WTC11 (cell line): ENCODE measurements around the gene LAPTM4A. TPM values are rescaled to one million over a fixed set of nuclear protein-coding genes. Genes with fewer than 3 reads are reported as not detected.

Source experiments
- ATAC-seq: fragments of 200-7000 bp; cut with Tn5 transposase; 2 replicates; pipeline ENCODE4 v1.10.0; 2021; ENCODE audit warnings: mild to moderate bottlenecking, moderate library complexity
- CTCF ChIA-PET: fragments of 300-600 bp; sonication (Branson Sonifier 250); formaldehyde crosslinking; loops from one replicate; lab custom pipeline; 2021; ENCODE audit warnings: antibody characterized with exemption; lab: Charles Lee
- POLR2A ChIA-PET: fragments of 350-600 bp; sonication (Branson Sonifier 250); formaldehyde crosslinking; loops from one replicate; lab custom pipeline; 2021; ENCODE audit warnings: antibody characterized with exemption; lab: Charles Lee
- DNase-seq: peaks from one replicate; pipeline ENCODE4 v3.0.0; 2021; ENCODE audit warnings: low spot score
- H3K27ac Mint-ChIP-seq: 2 replicates; pipeline ENCODE4 v1.8.0; 2021; ENCODE audit warnings: mixed read lengths
- H3K27me3 Mint-ChIP-seq: 2 replicates; pipeline ENCODE4 v1.8.0; 2021; ENCODE audit warnings: low read depth, mild to moderate bottlenecking, moderate library complexity, mixed read lengths
- H3K36me3 Mint-ChIP-seq: 2 replicates; pipeline ENCODE4 v1.8.0; 2021; ENCODE audit warnings: mixed read lengths
- H3K4me1 Mint-ChIP-seq: 2 replicates; pipeline ENCODE4 v1.8.0; 2022; ENCODE audit warnings: mixed read lengths
- H3K4me3 Mint-ChIP-seq: 2 replicates; pipeline ENCODE4 v1.8.0; 2021; ENCODE audit warnings: mild to moderate bottlenecking, moderate library complexity, mixed read lengths
- H3K9me3 Mint-ChIP-seq: 2 replicates; pipeline ENCODE4 v1.8.0; 2021; ENCODE audit warnings: mixed read lengths
- CREM ChIP-seq: sonication (generic); formaldehyde crosslinking; IDR thresholded peaks from 2 replicates; pipeline ENCODE4 v1.8.1; 2022; ENCODE audit warnings: mild to moderate bottlenecking, missing genetic modification reagents, moderate library complexity
- IRF1 ChIP-seq: sonication (generic); formaldehyde crosslinking; IDR thresholded peaks from 2 replicates; pipeline ENCODE4 v1.8.0; 2023; ENCODE audit warnings: missing genetic modification reagents
- JUN ChIP-seq: sonication (generic); formaldehyde crosslinking; IDR thresholded peaks from 2 replicates; pipeline ENCODE4 v1.8.0; 2023; ENCODE audit warnings: mild to moderate bottlenecking, missing genetic modification reagents
- NFE2L1 ChIP-seq: sonication (generic); formaldehyde crosslinking; IDR thresholded peaks from 2 replicates; pipeline ENCODE4 v1.8.1; 2023; ENCODE audit warnings: missing genetic modification reagents
- NFYB ChIP-seq: sonication (generic); formaldehyde crosslinking; conservative IDR thresholded peaks from 2 replicates; pipeline ENCODE4 v1.8.0; 2022; ENCODE audit warnings: low read depth, missing genetic modification reagents
- RORB ChIP-seq: fragments of 250-450 bp; sonication (Bioruptor Pico); IDR thresholded peaks from 2 replicates; pipeline ENCODE4 v1.9.0; 2021; ENCODE audit warnings: mild to moderate bottlenecking
- SOX15 ChIP-seq: fragments of 250-450 bp; sonication (Bioruptor Pico); IDR thresholded peaks from 2 replicates; pipeline ENCODE4 v1.9.0; 2021; ENCODE audit warnings: mild to moderate bottlenecking
- SP1 ChIP-seq: sonication (generic); formaldehyde crosslinking; conservative IDR thresholded peaks from 2 replicates; pipeline ENCODE4 v1.8.1; 2022; ENCODE audit warnings: missing genetic modification reagents
- STAT6 ChIP-seq: sonication (generic); formaldehyde crosslinking; conservative IDR thresholded peaks from 2 replicates; pipeline ENCODE4 v1.8.1; 2023; ENCODE audit warnings: mild to moderate bottlenecking, low read depth, missing genetic modification reagents, moderate library complexity
- ZBTB21 ChIP-seq: sonication (generic); formaldehyde crosslinking; IDR thresholded peaks from 2 replicates; pipeline ENCODE4 v1.8.1; 2023; ENCODE audit warnings: mild to moderate bottlenecking, missing genetic modification reagents, borderline replicate concordance
- ZNF423 ChIP-seq: fragments of 250-450 bp; sonication (Bioruptor Pico); IDR thresholded peaks from 2 replicates; pipeline ENCODE4 v2.1.2; 2022; ENCODE audit warnings: mild to moderate bottlenecking, moderate library complexity
- ZNF532 ChIP-seq: fragments of 250-450 bp; sonication (Bioruptor Pico); IDR thresholded peaks from 2 replicates; pipeline ENCODE4 v1.9.0; 2021; ENCODE audit warnings: mild to moderate bottlenecking, borderline replicate concordance
- total RNA-seq: library from RNA; stranded (reverse); gene quantifications from 3 replicates; pipeline ENCODE4 v1.2.3, GENCODE V29; 2021
- TF ChIP-seq, protein P1 (sequence below): fragments of 250-450 bp; sonication (Bioruptor Pico); IDR thresholded peaks from 2 replicates; pipeline ENCODE4 v1.9.0; 2021; ENCODE audit warnings: mild to moderate bottlenecking

LAPTM4A gene
- total RNA-seq, 1 experiment from 2014 or later, result 163 TPM

DNA sequence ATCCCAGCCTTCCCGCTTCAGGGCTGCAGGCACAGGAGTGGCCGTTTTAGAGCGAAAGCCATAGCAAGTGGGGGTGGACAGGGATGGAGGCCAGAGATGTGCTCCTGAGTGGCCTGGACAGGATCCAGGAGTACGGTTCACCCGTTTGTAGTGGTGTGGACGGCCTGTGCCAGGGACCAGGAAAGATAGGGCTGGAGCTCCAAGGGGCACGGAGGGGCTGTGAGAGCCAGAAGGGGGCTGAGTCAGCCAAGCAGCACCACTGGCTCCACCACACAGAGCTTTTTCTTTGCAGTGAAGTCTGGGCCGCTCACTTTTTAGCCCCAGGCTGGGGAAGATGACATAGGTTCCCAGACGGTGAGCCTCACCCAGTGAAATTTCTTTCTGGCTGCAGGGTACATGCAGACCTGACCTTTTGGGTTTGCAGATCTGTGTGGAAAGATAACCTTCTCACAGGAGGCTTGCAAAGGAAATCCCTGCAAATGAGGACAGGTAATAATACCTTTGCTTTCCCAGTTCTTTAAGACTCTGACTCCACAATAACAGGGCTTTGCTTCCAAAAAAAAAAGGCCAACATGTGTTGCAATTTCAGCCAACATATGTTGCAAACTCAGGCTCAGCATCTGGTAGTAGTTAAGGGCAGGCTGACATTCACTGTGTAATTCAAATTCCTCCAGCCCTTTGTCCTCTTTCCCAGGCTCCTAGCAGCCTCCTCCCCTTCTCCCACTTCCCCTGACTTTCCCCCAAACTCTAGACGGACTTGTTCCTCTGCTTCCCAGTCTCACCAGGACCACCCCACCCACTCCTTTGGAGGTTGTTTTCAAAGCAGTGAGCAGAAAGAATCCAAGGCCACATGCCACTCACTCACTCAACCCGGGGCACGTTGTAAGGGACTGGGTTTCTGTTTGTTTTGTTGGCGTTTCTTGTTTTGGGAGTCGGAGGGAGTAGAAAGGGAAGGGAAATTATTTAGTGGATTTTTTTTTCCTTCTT lies 20.3 kb upstream of the LAPTM4A start:
- H3K27ac Mint-ChIP-seq, result peak overlapping the region; percentile 92
- TF ChIP-seq RORB (CRISPR knock-in tag) (no peak), ZBTB21 (CRISPR knock-in tag) (no peak), JUN (no peak), ZNF423 (CRISPR knock-in tag) (no peak), NFYB (CRISPR knock-in tag) (no peak), CREM (no peak), STAT6 (CRISPR knock-in tag) (no peak), SP1 (CRISPR knock-in tag) (no peak)
- no peaks in the 10 kb centered on the region; the same call in 1 of the 2 replicates for H3K27me3 Mint-ChIP-seq
- peaks cover 15% of the 10 kb centered on the region for H3K9me3 Mint-ChIP-seq
- ChIA-PET CTCF (interaction anchor here (0.6 to 1.4 kb wide), 4 partner anchors 10 to 273 kb away, joined by 3 to 6 read pairs (median 4); partner anchors contain the start of gene LAPTM4A), POLR2A (interaction anchor here (1.3 kb wide), 1 partner anchor 20 kb away, joined by 5 read pairs; the partner anchor contains the start of gene LAPTM4A)
- H3K4me3 Mint-ChIP-seq, result no peak overlapping the region; the same call in 1 of the 2 replicates
- DNase-seq (no peak), ATAC-seq (peak; percentile 87)
- 0 out of 2 replicates have a peak, but pooled peaks cover 2% of the 10 kb centered on the region for H3K36me3 Mint-ChIP-seq
- H3K4me1 Mint-ChIP-seq, result peaks cover 17% of the 10 kb centered on the region

DNA sequence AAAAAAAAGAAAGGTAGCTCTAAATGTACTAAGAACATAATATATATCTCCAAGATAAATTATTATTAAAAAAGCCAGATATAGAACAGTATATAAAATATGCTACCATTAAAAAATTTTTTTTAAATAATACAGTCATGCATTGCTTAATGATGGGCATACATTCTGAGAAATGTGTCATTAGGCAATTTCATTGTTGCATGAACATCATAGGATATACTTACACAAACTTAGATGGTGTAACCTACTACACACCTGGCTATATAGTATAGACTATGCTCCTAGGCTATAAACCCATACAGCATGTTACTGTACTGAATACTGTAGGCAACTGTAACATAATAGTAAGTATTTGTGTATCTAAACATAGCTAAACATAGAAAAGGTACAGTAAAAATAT lies 18.3 kb upstream of the LAPTM4A start:
- ChIA-PET POLR2A (interaction anchor here (1.3 kb wide), 1 partner anchor 18 kb away, joined by 5 read pairs; the partner anchor contains the start of gene LAPTM4A), CTCF (no interaction called here)
- 0 out of 2 replicates have a peak, but pooled peaks cover 2% of the 10 kb centered on the region for H3K36me3 Mint-ChIP-seq
- no peak for ATAC-seq
- H3K4me3 Mint-ChIP-seq, result no peak overlapping the region
- TF ChIP-seq, protein P1, sequence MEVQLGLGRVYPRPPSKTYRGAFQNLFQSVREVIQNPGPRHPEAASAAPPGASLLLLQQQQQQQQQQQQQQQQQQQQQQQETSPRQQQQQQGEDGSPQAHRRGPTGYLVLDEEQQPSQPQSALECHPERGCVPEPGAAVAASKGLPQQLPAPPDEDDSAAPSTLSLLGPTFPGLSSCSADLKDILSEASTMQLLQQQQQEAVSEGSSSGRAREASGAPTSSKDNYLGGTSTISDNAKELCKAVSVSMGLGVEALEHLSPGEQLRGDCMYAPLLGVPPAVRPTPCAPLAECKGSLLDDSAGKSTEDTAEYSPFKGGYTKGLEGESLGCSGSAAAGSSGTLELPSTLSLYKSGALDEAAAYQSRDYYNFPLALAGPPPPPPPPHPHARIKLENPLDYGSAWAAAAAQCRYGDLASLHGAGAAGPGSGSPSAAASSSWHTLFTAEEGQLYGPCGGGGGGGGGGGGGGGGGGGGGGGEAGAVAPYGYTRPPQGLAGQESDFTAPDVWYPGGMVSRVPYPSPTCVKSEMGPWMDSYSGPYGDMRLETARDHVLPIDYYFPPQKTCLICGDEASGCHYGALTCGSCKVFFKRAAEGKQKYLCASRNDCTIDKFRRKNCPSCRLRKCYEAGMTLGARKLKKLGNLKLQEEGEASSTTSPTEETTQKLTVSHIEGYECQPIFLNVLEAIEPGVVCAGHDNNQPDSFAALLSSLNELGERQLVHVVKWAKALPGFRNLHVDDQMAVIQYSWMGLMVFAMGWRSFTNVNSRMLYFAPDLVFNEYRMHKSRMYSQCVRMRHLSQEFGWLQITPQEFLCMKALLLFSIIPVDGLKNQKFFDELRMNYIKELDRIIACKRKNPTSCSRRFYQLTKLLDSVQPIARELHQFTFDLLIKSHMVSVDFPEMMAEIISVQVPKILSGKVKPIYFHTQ, result no peak
- TF ChIP-seq ZNF532 (CRISPR knock-in tag), result no peak
- TF ChIP-seq NFE2L1 (CRISPR knock-in tag), result no peak
- no peak for TF ChIP-seq SOX15 (CRISPR knock-in tag)
- no peak for TF ChIP-seq IRF1 (CRISPR knock-in tag)
- no peak for DNase-seq
- H3K4me1 Mint-ChIP-seq, result peaks cover 17% of the 10 kb centered on the region
- H3K27ac Mint-ChIP-seq, result no peak overlapping the region
- no peaks in the 10 kb centered on the region for H3K27me3 Mint-ChIP-seq
- peaks cover 15% of the 10 kb centered on the region for H3K9me3 Mint-ChIP-seq
